Endodermal cell (in vitro differentiated cells): ENCODE data around the gene EMCN. TPM values are rescaled to one million over a fixed set of nuclear protein-coding genes. Genes with fewer than 3 reads are reported as not detected.
"Not testable (repeated sequence)": the region's sequence is repeated elsewhere in the genome, so short reads cannot be mapped to it uniquely, and the experiment has no call there.

Experiments
- DNase-seq: peaks from one replicate; pipeline ENCODE4 v3.0.0-alpha.2; 2017
- H3K27ac ChIP-seq: 2 replicates; pipeline ENCODE4 v1.5.1; 2013; ENCODE audit warnings: mild to moderate bottlenecking, low read depth, low read length, moderate library complexity
- H3K27me3 ChIP-seq: 2 replicates; pipeline ENCODE4 v1.6.1; 2013; ENCODE audit warnings: mild to moderate bottlenecking, low read length, moderate library complexity; ENCODE audit not compliant: insufficient read depth, control insufficient read depth, poor library complexity, severe bottlenecking
- H3K36me3 ChIP-seq: 2 replicates; pipeline ENCODE4 v1.7.0; 2013; ENCODE audit warnings: mild to moderate bottlenecking, low read length, moderate library complexity; ENCODE audit not compliant: control insufficient read depth, insufficient read depth
- H3K4me1 ChIP-seq: one replicate; pipeline ENCODE4 v1.7.0; 2013; ENCODE audit warnings: low read length; ENCODE audit not compliant: control insufficient read depth, insufficient read depth
- H3K4me3 ChIP-seq: 2 replicates; pipeline ENCODE4 v1.5.1; 2013; ENCODE audit warnings: mild to moderate bottlenecking, low read length, moderate library complexity
- H3K9ac ChIP-seq: 2 replicates; pipeline ENCODE4 v1.6.1; 2013; ENCODE audit warnings: mild to moderate bottlenecking, low read length, moderate library complexity; ENCODE audit not compliant: poor library complexity, severe bottlenecking; ENCODE audit errors: extremely low read depth
- H3K9me3 ChIP-seq: 2 replicates; pipeline ENCODE4 v1.6.1; 2013; ENCODE audit warnings: mild to moderate bottlenecking, low read length, moderate library complexity; ENCODE audit not compliant: control insufficient read depth
- H3K27ac Mint-ChIP-seq: 2 replicates; pipeline ENCODE4 v1.8.0; 2020; ENCODE audit warnings: mixed read lengths
- H3K27me3 Mint-ChIP-seq: 2 replicates; pipeline ENCODE4 v1.8.0; 2021; ENCODE audit warnings: mild to moderate bottlenecking, mixed read lengths; ENCODE audit not compliant: insufficient read depth
- H3K36me3 Mint-ChIP-seq: 2 replicates; pipeline ENCODE4 v1.8.0; 2020; ENCODE audit warnings: low read depth, mixed read lengths
- H3K4me1 Mint-ChIP-seq: 2 replicates; pipeline ENCODE4 v1.8.0; 2020; ENCODE audit warnings: mixed read lengths
- H3K4me3 Mint-ChIP-seq: 2 replicates; pipeline ENCODE4 v1.8.0; 2020; ENCODE audit warnings: mild to moderate bottlenecking, moderate library complexity, mixed read lengths
- H3K9me3 Mint-ChIP-seq: 2 replicates; pipeline ENCODE4 v1.8.0; 2020; ENCODE audit warnings: mild to moderate bottlenecking, mixed read lengths
- CTCF ChIP-seq: fragments of 200-600 bp; sonication (generic); conservative IDR thresholded peaks from 2 replicates; pipeline ENCODE4 v1.5.0; 2021; ENCODE audit warnings: antibody characterized with exemption, mild to moderate bottlenecking
- WGBS, 2 experiments: methylation state at CpG; one replicate each; pipeline versions ENCODE4 v1.1.5 to v1.1.7; 2013; ENCODE audit warnings: missing lambda C conversion rate in 2 of 2, mixed read lengths in 1 of 2; ENCODE audit not compliant: insufficient coverage in 1 of 2, insufficient read length in 1 of 2; 5-methylcytosine and 5-hydroxymethylcytosine counted together
- total RNA-seq, 2 donors: library from RNA; stranded (reverse); fragmentation: NEBNext Ultra II Directional in 1 of 2; extraction: Animal tissue kit (Norgen Biotek cat#: 25700) in 1 of 2; gene quantifications; 2 replicates in 1 of 2; 3 replicates in 1 of 2; pipeline ENCODE4 v1.2.1, GENCODE V29; 2021

Gene EMCN
- total RNA-seq, 2 donors from 2014 or later, result not detected

DNA sequence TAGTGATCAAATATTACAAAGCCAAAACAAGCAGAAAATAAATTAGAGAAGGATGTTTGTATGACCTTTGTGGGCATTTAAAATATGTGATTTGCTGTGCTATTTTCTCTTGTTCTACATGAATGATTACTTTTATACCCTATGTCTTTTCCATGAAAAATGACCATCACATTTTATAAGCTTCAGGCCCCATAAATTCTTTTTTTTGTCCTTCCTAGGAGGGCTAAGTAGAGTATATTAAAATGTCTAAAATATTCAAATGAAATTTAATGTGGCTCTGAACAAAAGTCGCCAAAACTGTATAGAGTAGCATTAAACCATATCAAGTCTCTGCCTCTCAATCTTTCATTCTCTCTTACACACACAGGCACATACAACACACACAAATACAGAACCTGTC lies 15.9 kb upstream of the EMCN start:
- Histone ChIP-seq H3K4me1 (no peaks in the 10 kb centered on the region), H3K9me3 (no peaks in the 10 kb centered on the region), H3K27ac (peak overlapping the region; percentile 42), H3K36me3 (no peaks in the 10 kb centered on the region), H3K27me3 (no peaks in the 10 kb centered on the region), H3K9ac (no peak overlapping the region), H3K4me3 (no peak overlapping the region)
- no peak for DNase-seq
- Mint-ChIP-seq H3K4me3 (no peak overlapping the region), H3K27ac (no peak overlapping the region), H3K9me3 (peaks cover 14% of the 10 kb centered on the region), H3K4me1 (no peaks in the 10 kb centered on the region), H3K27me3 (no peaks in the 10 kb centered on the region), H3K36me3 (no peaks in the 10 kb centered on the region)
- TF ChIP-seq CTCF, result no peak
- WGBS, 2 experiments, result 96% methylated on average over 1 of the region's 1 CpG; no CpG with 5 or more reads in 1 of the 2 experiments

- not testable (repeated sequence) for H3K9ac ChIP-seq, H3K36me3 Mint-ChIP-seq, H3K27me3 ChIP-seq, H3K27me3 Mint-ChIP-seq, H3K36me3 ChIP-seq, H3K9me3 ChIP-seq, H3K4me1 Mint-ChIP-seq, H3K4me3 ChIP-seq, H3K27ac Mint-ChIP-seq, H3K4me1 ChIP-seq, DNase-seq, H3K4me3 Mint-ChIP-seq, H3K27ac ChIP-seq
- WGBS, 2 experiments, result 86 to 95% methylated on average over 3 to 4 of the region's 4 CpGs
- H3K9me3 Mint-ChIP-seq, result peaks cover 11% of the 10 kb centered on the region
These were observed 12.3 kb upstream of the EMCN start for GRCh38 chr4:100530161-100530560.

DNA sequence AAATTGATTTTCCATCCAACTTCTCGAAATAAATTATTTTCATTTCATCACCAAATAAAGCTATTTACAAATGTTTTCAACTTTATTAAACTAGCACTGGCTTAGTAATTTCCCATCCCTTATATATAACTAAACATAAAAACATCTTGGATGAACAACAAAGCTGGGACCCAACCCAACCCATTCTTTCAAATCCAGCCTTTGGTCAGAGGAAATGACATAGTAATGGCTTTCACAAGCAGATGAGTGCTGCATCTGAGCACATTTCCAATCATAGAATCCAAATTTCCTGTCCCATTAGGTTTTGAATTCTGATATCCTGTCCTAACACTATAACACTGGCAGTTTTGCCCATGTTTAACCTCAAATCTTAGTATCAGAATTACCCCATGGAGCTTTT lies 7.9 kb upstream of the EMCN start:
- H3K27ac ChIP-seq, result no peak overlapping the region
- no peak overlapping the region for H3K4me3 ChIP-seq
- H3K9ac ChIP-seq, result no peak overlapping the region
- 89 to 91% methylated on average over 1 of the region's 1 CpG for WGBS, 2 experiments
- no peak for TF ChIP-seq CTCF
- H3K36me3 Mint-ChIP-seq, result no peaks in the 10 kb centered on the region
- no peaks in the 10 kb centered on the region for H3K27me3 Mint-ChIP-seq
- no peaks in the 10 kb centered on the region for H3K4me1 Mint-ChIP-seq
- H3K9me3 ChIP-seq, result no peaks in the 10 kb centered on the region
- DNase-seq, result no peak
- no peak overlapping the region for H3K27ac Mint-ChIP-seq
- no peaks in the 10 kb centered on the region for H3K36me3 ChIP-seq
- no peaks in the 10 kb centered on the region for H3K4me1 ChIP-seq
- H3K27me3 ChIP-seq, result no peaks in the 10 kb centered on the region
- no peak overlapping the region for H3K4me3 Mint-ChIP-seq
- peaks cover 11% of the 10 kb centered on the region for H3K9me3 Mint-ChIP-seq

- no peak overlapping the region for H3K27ac ChIP-seq
- Mint-ChIP-seq H3K27me3 (no peaks in the 10 kb centered on the region), H3K36me3 (no peaks in the 10 kb centered on the region), H3K9me3 (no peaks in the 10 kb centered on the region), H3K4me3 (no peak overlapping the region), H3K4me1 (peaks cover 4% of the 10 kb centered on the region), H3K27ac (no peak overlapping the region)
- H3K9me3 ChIP-seq, result no peaks in the 10 kb centered on the region
- H3K4me3 ChIP-seq, result no peak overlapping the region
- TF ChIP-seq CTCF, result no peak
- H3K27me3 ChIP-seq, result no peaks in the 10 kb centered on the region
- DNase-seq, result no peak
- no peak overlapping the region for H3K9ac ChIP-seq
- WGBS, 2 experiments, result 85 to 100% methylated on average over 2 of the region's 2 CpGs
- no peaks in the 10 kb centered on the region for H3K36me3 ChIP-seq
- H3K4me1 ChIP-seq, result no peaks in the 10 kb centered on the region
These were observed 1.4 kb upstream of the EMCN start for GRCh38 chr4:100519205-100519604.
